Measurements from ENCODE around the gene CLDND2.
A peak's percentile ranks its signal among the peaks of the same experiment; 100 is the strongest.

Gene CLDND2

GRCh38 chr19:51352783-51353360 lies 15.9 kb downstream of the CLDND2 start:
- DNase-seq = no peak

GRCh38 chr19:51351266-51351990 lies 17.4 kb downstream of the CLDND2 start:
- no peak for DNase-seq

GRCh38 chr19:51347209-51347928 lies 21.4 kb downstream of the CLDND2 start:
- DNase-seq = no peak

- DNase-seq = no peak
Observed at GRCh38 chr19:51346742-51347141, 22.1 kb downstream of the CLDND2 start.

- no peak for DNase-seq
Observed at GRCh38 chr19:51345076-51345620, 23.7 kb downstream of the CLDND2 start.

GRCh38 chr19:51342631-51343569 lies 25.9 kb downstream of the CLDND2 start:
- no peak for DNase-seq

- DNase-seq = no peak
Observed at GRCh38 chr19:51341976-51342580, 26.7 kb downstream of the CLDND2 start, which contains the start of gene VSIG10L. TSS of gene VSIG10L (minus strand) at chr19:51342139. CDS start at chr19:51342124, 15 bp downstream.

- no peak for DNase-seq
Observed at GRCh38 chr19:51341066-51341465, 27.7 kb downstream of the CLDND2 start.

- DNase-seq = peak; percentile 68
Observed at GRCh38 chr19:51339687-51340656, 28.8 kb downstream of the CLDND2 start.

GRCh38 chr19:51339313-51339686 lies 29.5 kb downstream of the CLDND2 start:
- DNase-seq = no peak

GRCh38 chr19:51338563-51339312 lies 30.1 kb downstream of the CLDND2 start:
- peak; percentile 18 for DNase-seq

GRCh38 chr19:51337861-51338562 lies 30.8 kb downstream of the CLDND2 start:
- no peak for DNase-seq

- no peak for DNase-seq
Observed at GRCh38 chr19:51337141-51337860, 31.5 kb downstream of the CLDND2 start.

GRCh38 chr19:51333836-51334460 lies 34.9 kb downstream of the CLDND2 start:
- DNase-seq = peak; percentile 72

- no peak for DNase-seq
Observed at GRCh38 chr19:51331716-51332115, 37.1 kb downstream of the CLDND2 start.

GRCh38 chr19:51331193-51331592 lies 37.6 kb downstream of the CLDND2 start:
- DNase-seq = no peak

GRCh38 chr19:51330366-51330765 lies 38.4 kb downstream of the CLDND2 start:
- no peak for DNase-seq

- no peak for DNase-seq
Observed at GRCh38 chr19:51329411-51329810, 39.4 kb downstream of the CLDND2 start.
